Measurements from ENCODE around the gene CCDC141. TPM values are rescaled to one million over a fixed set of nuclear protein-coding genes. Genes with fewer than 3 reads are reported as not detected.

The CCDC141 gene
- polyA plus RNA-seq, 2 of the 4 experiments (the other 2 are of a cell fraction) = not detected

- peaks cover 3% of the 10 kb centered on the region; the same call in 1 of the 3 replicates for H3K4me1 ChIP-seq
- TF ChIP-seq GATA3 (IDR thresholded peaks at IDR 0.05; ENCODE audit: borderline replicate concordance) (peak; percentile 77), ELK1 (IDR thresholded peaks at IDR 0.05; ENCODE audit: low read depth, low read length) (no peak), ZFP36 (IDR thresholded peaks at IDR 0.05; ENCODE audit: borderline replicate concordance, partially characterized antibody) (no peak)
- TF ChIP-seq, protein P1, sequence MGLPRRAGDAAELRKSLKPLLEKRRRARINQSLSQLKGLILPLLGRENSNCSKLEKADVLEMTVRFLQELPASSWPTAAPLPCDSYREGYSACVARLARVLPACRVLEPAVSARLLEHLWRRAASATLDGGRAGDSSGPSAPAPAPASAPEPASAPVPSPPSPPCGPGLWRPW (IDR thresholded peaks at IDR 0.05) = no peak
- H3K9me3 ChIP-seq = no peaks in the 10 kb centered on the region
- no peak overlapping the region; a peak in 1 of 6 replicates for H3K27ac ChIP-seq
- no peak overlapping the region for H3K4me3 ChIP-seq
- FAIRE-seq (no peak), ATAC-seq (peak in 1 of 2 experiments; percentile 45; a peak in 2 of 6 replicates), DNase-seq (ENCODE audit: low read depth in 1 of 2, low spot score in 1 of 2) (peak in 1 of 2 experiments; percentile 25)
- ChIA-PET POLR2A (no interaction called here), CTCF (interaction anchor here (1.2 to 2.0 kb wide), 5 partner anchors 11 to 220 kb away, joined by 3 to 7 read pairs (median 5); no protein-coding TSS in a partner anchor)
- peak overlapping the region; percentile 15; the same call in 1 of the 3 replicates for H3K4me2 ChIP-seq
- 2% methylated on average over 5 of the region's 5 CpGs for WGBS (ENCODE audit: missing lambda C conversion rate)
These were observed 139.9 kb downstream of the CCDC141 start for GRCh38 chr2:178910005-178910404.

GRCh38 chr2:178909507-178909906 is 140.4 kb downstream of the CCDC141 start:
- 18% methylated on average over 2 of the region's 2 CpGs for WGBS (ENCODE audit: missing lambda C conversion rate)

DNA sequence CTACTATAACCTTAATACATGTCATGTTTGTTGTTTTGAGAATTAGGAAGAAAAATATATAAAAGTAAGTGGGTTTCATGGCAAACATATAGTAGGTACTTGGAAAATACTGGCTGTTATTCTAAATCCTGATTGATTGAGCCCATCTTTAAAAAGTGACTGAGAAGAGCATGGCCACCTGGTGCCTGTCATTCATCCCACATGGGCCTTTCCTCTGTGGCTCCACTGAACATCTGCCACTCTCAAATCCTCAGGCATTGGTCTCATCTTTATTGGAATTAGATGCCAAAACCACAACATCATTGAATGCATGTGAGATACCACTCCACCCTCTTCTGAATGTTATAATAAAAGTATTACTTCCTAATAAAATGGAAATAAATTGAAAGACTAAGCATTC is 141.1 kb downstream of the CCDC141 start:
- CTCF ChIA-PET = interaction anchor here (1.3 kb wide), 1 partner anchor 18 kb away, joined by 5 read pairs; no protein-coding TSS in a partner anchor
- POLR2A ChIA-PET = interaction anchor here (0.9 kb wide), 1 partner anchor 136 kb away, joined by 3 read pairs; no protein-coding TSS in a partner anchor
- TF ChIP-seq CEBPB (IDR thresholded peaks at IDR 0.05) (no peak), TFCP2L1 (CRISPR knock-in tag; IDR thresholded peaks at IDR 0.05) (no peak), HEYL (CRISPR knock-in tag; IDR thresholded peaks at IDR 0.05) (no peak), SMC3 (IDR thresholded peaks at IDR 0.05) (no peak), HOXB13 (CRISPR knock-in tag; IDR thresholded peaks at IDR 0.05; ENCODE audit: low read depth) (no peak), FOXS1 (CRISPR knock-in tag; IDR thresholded peaks at IDR 0.05) (no peak), ZFP36 (IDR thresholded peaks at IDR 0.05; ENCODE audit: borderline replicate concordance, partially characterized antibody) (no peak), NFE2L2 (conservative IDR thresholded peaks at IDR 0.05; ENCODE audit: low read length) (no peak), POLR2A (IDR thresholded peaks at IDR 0.05; ENCODE audit: low read length) (no peak), ZNF302 (CRISPR knock-in tag; IDR thresholded peaks at IDR 0.05) (no peak), KDM1A (IDR thresholded peaks at IDR 0.05; ENCODE audit: low read depth) (no peak), HDAC2 (IDR thresholded peaks at IDR 0.05) (no peak)
- TF ChIP-seq, protein P2, sequence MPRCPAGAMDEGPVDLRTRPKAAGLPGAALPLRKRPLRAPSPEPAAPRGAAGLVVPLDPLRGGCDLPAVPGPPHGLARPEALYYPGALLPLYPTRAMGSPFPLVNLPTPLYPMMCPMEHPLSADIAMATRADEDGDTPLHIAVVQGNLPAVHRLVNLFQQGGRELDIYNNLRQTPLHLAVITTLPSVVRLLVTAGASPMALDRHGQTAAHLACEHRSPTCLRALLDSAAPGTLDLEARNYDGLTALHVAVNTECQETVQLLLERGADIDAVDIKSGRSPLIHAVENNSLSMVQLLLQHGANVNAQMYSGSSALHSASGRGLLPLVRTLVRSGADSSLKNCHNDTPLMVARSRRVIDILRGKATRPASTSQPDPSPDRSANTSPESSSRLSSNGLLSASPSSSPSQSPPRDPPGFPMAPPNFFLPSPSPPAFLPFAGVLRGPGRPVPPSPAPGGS (IDR thresholded peaks at IDR 0.05) = no peak
- TF ChIP-seq, protein P3, sequence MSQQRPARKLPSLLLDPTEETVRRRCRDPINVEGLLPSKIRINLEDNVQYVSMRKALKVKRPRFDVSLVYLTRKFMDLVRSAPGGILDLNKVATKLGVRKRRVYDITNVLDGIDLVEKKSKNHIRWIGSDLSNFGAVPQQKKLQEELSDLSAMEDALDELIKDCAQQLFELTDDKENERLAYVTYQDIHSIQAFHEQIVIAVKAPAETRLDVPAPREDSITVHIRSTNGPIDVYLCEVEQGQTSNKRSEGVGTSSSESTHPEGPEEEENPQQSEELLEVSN (IDR thresholded peaks at IDR 0.05; ENCODE audit: borderline replicate concordance, low read depth) = no peak
- TF ChIP-seq, protein P4, sequence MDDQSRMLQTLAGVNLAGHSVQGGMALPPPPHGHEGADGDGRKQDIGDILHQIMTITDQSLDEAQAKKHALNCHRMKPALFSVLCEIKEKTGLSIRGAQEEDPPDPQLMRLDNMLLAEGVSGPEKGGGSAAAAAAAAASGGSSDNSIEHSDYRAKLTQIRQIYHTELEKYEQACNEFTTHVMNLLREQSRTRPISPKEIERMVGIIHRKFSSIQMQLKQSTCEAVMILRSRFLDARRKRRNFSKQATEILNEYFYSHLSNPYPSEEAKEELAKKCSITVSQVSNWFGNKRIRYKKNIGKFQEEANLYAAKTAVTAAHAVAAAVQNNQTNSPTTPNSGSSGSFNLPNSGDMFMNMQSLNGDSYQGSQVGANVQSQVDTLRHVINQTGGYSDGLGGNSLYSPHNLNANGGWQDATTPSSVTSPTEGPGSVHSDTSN (IDR thresholded peaks at IDR 0.05) = no peak
- TF ChIP-seq, protein P5, sequence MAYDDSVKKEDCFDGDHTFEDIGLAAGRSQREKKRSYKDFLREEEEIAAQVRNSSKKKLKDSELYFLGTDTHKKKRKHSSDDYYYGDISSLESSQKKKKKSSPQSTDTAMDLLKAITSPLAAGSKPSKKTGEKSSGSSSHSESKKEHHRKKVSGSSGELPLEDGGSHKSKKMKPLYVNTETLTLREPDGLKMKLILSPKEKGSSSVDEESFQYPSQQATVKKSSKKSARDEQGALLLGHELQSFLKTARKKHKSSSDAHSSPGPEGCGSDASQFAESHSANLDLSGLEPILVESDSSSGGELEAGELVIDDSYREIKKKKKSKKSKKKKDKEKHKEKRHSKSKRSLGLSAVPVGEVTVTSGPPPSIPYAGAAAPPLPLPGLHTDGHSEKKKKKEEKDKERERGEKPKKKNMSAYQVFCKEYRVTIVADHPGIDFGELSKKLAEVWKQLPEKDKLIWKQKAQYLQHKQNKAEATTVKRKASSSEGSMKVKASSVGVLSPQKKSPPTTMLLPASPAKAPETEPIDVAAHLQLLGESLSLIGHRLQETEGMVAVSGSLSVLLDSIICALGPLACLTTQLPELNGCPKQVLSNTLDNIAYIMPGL (CRISPR knock-in tag; IDR thresholded peaks at IDR 0.05; ENCODE audit: borderline replicate concordance) = no peak

More at GRCh38 chr2:178909507-178909906, 140.4 kb downstream of the CCDC141 start:
- Histone ChIP-seq H3K9me3 (no peaks in the 10 kb centered on the region), H3K4me1 (peaks cover 3% of the 10 kb centered on the region; the same call in 1 of the 3 replicates), H3K4me3 (no peak overlapping the region), H3K27ac (peak overlapping the region in 1 of 2 experiments; percentile 23; a peak in 1 of 6 replicates), H3K4me2 (peak overlapping the region; percentile 15; the same call in 1 of the 3 replicates)
- ChIA-PET POLR2A (interaction anchor here (0.9 kb wide), 1 partner anchor 135 kb away, joined by 3 read pairs; no protein-coding TSS in a partner anchor), CTCF (interaction anchor here (1.2 to 2.0 kb wide), 3 partner anchors 11 to 220 kb away, joined by 3 to 6 read pairs (median 5); no protein-coding TSS in a partner anchor)
- TF ChIP-seq, protein P6, sequence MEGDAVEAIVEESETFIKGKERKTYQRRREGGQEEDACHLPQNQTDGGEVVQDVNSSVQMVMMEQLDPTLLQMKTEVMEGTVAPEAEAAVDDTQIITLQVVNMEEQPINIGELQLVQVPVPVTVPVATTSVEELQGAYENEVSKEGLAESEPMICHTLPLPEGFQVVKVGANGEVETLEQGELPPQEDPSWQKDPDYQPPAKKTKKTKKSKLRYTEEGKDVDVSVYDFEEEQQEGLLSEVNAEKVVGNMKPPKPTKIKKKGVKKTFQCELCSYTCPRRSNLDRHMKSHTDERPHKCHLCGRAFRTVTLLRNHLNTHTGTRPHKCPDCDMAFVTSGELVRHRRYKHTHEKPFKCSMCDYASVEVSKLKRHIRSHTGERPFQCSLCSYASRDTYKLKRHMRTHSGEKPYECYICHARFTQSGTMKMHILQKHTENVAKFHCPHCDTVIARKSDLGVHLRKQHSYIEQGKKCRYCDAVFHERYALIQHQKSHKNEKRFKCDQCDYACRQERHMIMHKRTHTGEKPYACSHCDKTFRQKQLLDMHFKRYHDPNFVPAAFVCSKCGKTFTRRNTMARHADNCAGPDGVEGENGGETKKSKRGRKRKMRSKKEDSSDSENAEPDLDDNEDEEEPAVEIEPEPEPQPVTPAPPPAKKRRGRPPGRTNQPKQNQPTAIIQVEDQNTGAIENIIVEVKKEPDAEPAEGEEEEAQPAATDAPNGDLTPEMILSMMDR (IDR thresholded peaks at IDR 0.05) = no peak
- no peak for TF ChIP-seq ATOH8 (CRISPR knock-in tag; IDR thresholded peaks at IDR 0.05; ENCODE audit: low read depth)
- no peak for TF ChIP-seq NR3C1 (IDR thresholded peaks at IDR 0.05)
- no peak for TF ChIP-seq SMC3 (IDR thresholded peaks at IDR 0.05)
- DNase-seq (ENCODE audit: low read depth in 1 of 2, low spot score in 1 of 2) (no peak), FAIRE-seq (no peak), ATAC-seq (no peak)

More for the DNA sequence above, 141.1 kb downstream of the CCDC141 start:
- no peaks in the 10 kb centered on the region for H3K9me3 ChIP-seq
- no peak overlapping the region; a peak in 1 of 6 replicates for H3K27ac ChIP-seq
- H3K4me3 ChIP-seq = no peak overlapping the region
- H3K4me1 ChIP-seq = peaks cover 3% of the 10 kb centered on the region; the same call in 1 of the 3 replicates
- FAIRE-seq (no peak), ATAC-seq (no peak), DNase-seq (ENCODE audit: low read depth in 1 of 2, low spot score in 1 of 2) (no peak)
- no peak overlapping the region for H3K4me2 ChIP-seq

Measured in A549 (cell line).